HepG2 (cell line): ENCODE results near the gene CPED1. TPM values are rescaled to one million over a fixed set of nuclear protein-coding genes. Genes with fewer than 3 reads are reported as not detected.

ENCODE experiments used
- ATAC-seq: fragments of 200-7000 bp; cut with Tn5 transposase; 3 replicates; pipeline ENCODE4 v1.9.1; 2020; ENCODE audit warnings: mild to moderate bottlenecking, moderate library complexity
- BruUV-seq: library from RNA; stranded (reverse); fragments of 400-500 nt; replicated peaks from 2 replicates; lab custom pipeline; 2021; lab: Mats Ljungman, UMichigan
- CTCF ChIA-PET: fragments of 300-600 bp; formaldehyde crosslinking; extraction: SDS; loops from one replicate; lab custom pipeline; 2021; ENCODE audit warnings: low total read pairs, inconsistent platforms, low intra/inter-chr PET ratio; lab: Yijun Ruan, JAX
- POLR2A ChIA-PET: fragments of 350-600 bp; sonication (Branson Sonifier 250); formaldehyde crosslinking; loops from one replicate; lab custom pipeline; 2020; ENCODE audit warnings: antibody characterized with exemption, inconsistent platforms; lab: Yijun Ruan, JAX
- DNase-seq: peaks from one replicate; pipeline ENCODE4 v3.0.0-alpha.2; 2015; ENCODE audit warnings: low spot score
- FAIRE-seq: peaks from 3 replicates; lab custom pipeline; 2011; peaks lifted over from hg19 to GRCh38; lab: Jason Lieb, UNC
- H2AFZ ChIP-seq: one replicate; pipeline ENCODE4 v1.6.1; 2011; ENCODE audit warnings: low read length, inconsistent platforms
- H3K27ac ChIP-seq: fragments of 300-600 bp; 3 replicates; pipeline ENCODE4 v1.8.0; 2011; ENCODE audit warnings: mixed run types, mild to moderate bottlenecking, mixed read lengths, low read length, inconsistent platforms; ENCODE audit not compliant: insufficient read depth; ENCODE audit errors: extremely low read length
- H3K27me3 ChIP-seq, 2 experiments: fragments of 200-600 bp in 1 of 2; 2 replicates in 1 of 2; 3 replicates in 1 of 2; pipeline versions ENCODE4 v1.6.0 to v1.8.0; 2011; ENCODE audit warnings: low read length in 2 of 2, mild to moderate bottlenecking in 2 of 2, moderate library complexity in 2 of 2, inconsistent platforms in 1 of 2; ENCODE audit not compliant: insufficient read depth in 2 of 2, control insufficient read depth in 1 of 2
- H3K36me3 ChIP-seq, 2 experiments: fragments of 200-600 bp in 1 of 2; replicated peaks in 1 of 2; 2 replicates in 1 of 2; 3 replicates in 1 of 2; pipeline versions ENCODE4 v1.5.1 to v1.8.0; 2011; ENCODE audit warnings: low read length in 2 of 2, inconsistent platforms in 1 of 2; ENCODE audit not compliant: insufficient read depth in 2 of 2, control insufficient read depth in 1 of 2
- H3K4me1 ChIP-seq: 2 replicates; pipeline ENCODE4 v1.5.1; 2012; ENCODE audit warnings: low read length, inconsistent platforms; ENCODE audit not compliant: insufficient read depth
- H3K4me2 ChIP-seq: 2 replicates; pipeline ENCODE4 v1.6.0; 2011; ENCODE audit warnings: low read depth, low read length, inconsistent platforms
- H3K4me3 ChIP-seq, 3 experiments: fragments of 200-600 bp in 1 of 3; sonication (generic), shearing (Covaris generic) in 1 of 3; replicated peaks in 1 of 3; 2 replicates each; pipeline ENCODE4 v1.5.1; 2011 to 2016; ENCODE audit warnings: low read length in 3 of 3, inconsistent platforms in 2 of 3, low read depth in 2 of 3, mild to moderate bottlenecking in 2 of 3, control low read depth in 1 of 3, mixed read lengths in 1 of 3; ENCODE audit not compliant: insufficient read depth in 1 of 3
- H3K79me2 ChIP-seq: one replicate; pipeline ENCODE4 v1.6.1; 2011; ENCODE audit warnings: low read length, inconsistent platforms; ENCODE audit not compliant: insufficient read depth
- H3K9ac ChIP-seq: 2 replicates; pipeline ENCODE4 v1.6.0; 2011; ENCODE audit warnings: mild to moderate bottlenecking, low read depth, low read length, inconsistent platforms; ENCODE audit not compliant: insufficient read depth
- H3K9me3 ChIP-seq: 2 replicates; pipeline ENCODE4 v1.5.1; 2012; ENCODE audit warnings: mild to moderate bottlenecking, low read length
- H4K20me1 ChIP-seq: 2 replicates; pipeline ENCODE4 v1.6.0; 2011; ENCODE audit warnings: inconsistent platforms, mild to moderate bottlenecking, low read length, moderate library complexity; ENCODE audit not compliant: insufficient read depth
- DMAP1 ChIP-seq: IDR thresholded peaks from 2 replicates; pipeline ENCODE4 v1.6.1; 2016
- KDM2A ChIP-seq: sonication (generic); formaldehyde crosslinking; IDR thresholded peaks from 2 replicates; pipeline ENCODE4 v1.4.0; 2020; ENCODE audit warnings: low read depth, missing genetic modification reagents, borderline replicate concordance
- MAFF ChIP-seq: IDR thresholded peaks from 2 replicates; pipeline ENCODE4 v1.6.1; 2011; ENCODE audit warnings: low read depth, low read length, improper control_type of control experiment
- MAFK ChIP-seq, 2 experiments: IDR thresholded peaks in 1 of 2; conservative IDR thresholded peaks in 1 of 2; 2 replicates each; pipeline ENCODE4 v1.6.1; 2011; ENCODE audit warnings: improper control_type of control experiment in 2 of 2, low read length in 2 of 2
- SSRP1 ChIP-seq: IDR thresholded peaks from 2 replicates; pipeline ENCODE4 v1.6.1; 2016; ENCODE audit warnings: control low read depth
- TOPORS ChIP-seq: sonication (generic); formaldehyde crosslinking; IDR thresholded peaks from 2 replicates; pipeline ENCODE4 v1.8.0; 2023; ENCODE audit warnings: mild to moderate bottlenecking, missing genetic modification reagents
- ZMYM2 ChIP-seq: sonication (generic); formaldehyde crosslinking; IDR thresholded peaks from 2 replicates; pipeline ENCODE4 v1.8.0; 2022; ENCODE audit warnings: mild to moderate bottlenecking, missing genetic modification reagents
- ZNF510 ChIP-seq: sonication (generic); formaldehyde crosslinking; IDR thresholded peaks from 2 replicates; pipeline ENCODE4 v1.4.0; 2020; ENCODE audit warnings: low read depth, mild to moderate bottlenecking, missing genetic modification reagents
- ZNF879 ChIP-seq: sonication (generic); formaldehyde crosslinking; IDR thresholded peaks from 2 replicates; pipeline ENCODE4 v1.8.1; 2023; ENCODE audit warnings: missing genetic modification reagents
- WGBS: methylation state at CpG from one replicate; pipeline ENCODE4 v1.1.6; 2017; ENCODE audit warnings: low lambda C conversion rate; 5-methylcytosine and 5-hydroxymethylcytosine counted together
- in situ Hi-C: cut with HindIII; loops from 2 replicates; pipeline ENCODE4 v1.10.0; 2017; ENCODE audit warnings: low pct_unique_long_range_greater_than_20kb; ENCODE audit not compliant: extremely low pct_ligation_motif_present
- intact Hi-C: fragments of 100-400 bp; cut with micrococcal nuclease; formaldehyde crosslinking; loops from one replicate; pipeline ENCODE4 v1.10.0; 2022; ENCODE audit not compliant: unreplicated experiment
- polyA plus RNA-seq, 8 experiments: library from polyadenylated mRNA; depleted of rRNA in 3 of 8; stranded (reverse) in 7 of 8; unstranded in 1 of 8; fragments of >200 nt; fragmentation: Illumina TruSeq in 4 of 8; extraction: Trizol in 4 of 8; gene quantifications; 2 replicates each; pipeline versions ENCODE4 v1.2.1 to v1.2.3, GENCODE V29; 2011 to 2016; ENCODE audit warnings: low read depth in 4 of 8, missing spikeins in 1 of 8, mixed read lengths in 1 of 8; ENCODE audit not compliant: insufficient read depth in 1 of 8
- total RNA-seq, 5 experiments: library from RNA; depleted of rRNA; stranded (reverse); fragments of >200 nt; fragmentation: Illumina TruSeq; extraction: Trizol; gene quantifications; 2 replicates each; pipeline ENCODE4 v1.2.3, GENCODE V29; 2016; ENCODE audit warnings: low read depth in 1 of 5
- TF ChIP-seq, protein P1 (sequence below): sonication (generic); formaldehyde crosslinking; conservative IDR thresholded peaks from 2 replicates; pipeline ENCODE4 v1.8.0; 2022; ENCODE audit warnings: low read depth, missing genetic modification reagents
- TF ChIP-seq, protein P2 (sequence below): sonication (generic); formaldehyde crosslinking; IDR thresholded peaks from 2 replicates; pipeline ENCODE4 v1.4.0; 2020; ENCODE audit warnings: missing genetic modification reagents

Gene CPED1
- total and polyA plus RNA-seq, 2 of the 13 experiments (the other 11 are each of a cell fraction or from before 2014, with no cell fraction given): 11.5 to 27.0 TPM

DNA sequence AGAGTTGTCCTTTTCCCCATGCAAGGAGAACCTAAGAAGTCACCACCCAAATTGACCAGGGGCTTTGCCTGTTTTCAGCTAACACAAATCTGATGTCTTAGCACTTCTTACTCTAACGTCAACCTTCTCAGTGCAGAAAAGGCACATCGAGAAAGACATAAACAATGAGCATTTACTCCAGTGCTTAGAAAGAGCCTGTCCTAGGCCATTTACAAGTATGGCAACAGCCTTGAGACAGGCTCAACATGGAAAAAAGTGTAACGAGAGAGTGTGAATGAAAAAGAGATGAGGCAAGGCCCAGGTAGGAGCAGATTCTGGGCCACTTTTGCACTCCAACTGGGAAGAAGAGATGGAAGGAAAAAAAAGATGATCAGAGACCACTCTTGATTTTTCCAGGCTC is 54.4 kb downstream of the CPED1 start:
- ChIA-PET POLR2A (no interaction called here), CTCF (no interaction called here)
- Histone ChIP-seq H3K36me3 (no peaks in the 10 kb centered on the region), H3K4me1 (no peaks in the 10 kb centered on the region), H3K27ac (no peak overlapping the region), H3K27me3 (no peaks in the 10 kb centered on the region), H2AFZ (no peak overlapping the region), H3K4me3 (no peak overlapping the region), H3K9ac (no peak overlapping the region), H3K9me3 (no peaks in the 10 kb centered on the region), H4K20me1 (no peaks in the 10 kb centered on the region), H3K4me2 (no peak overlapping the region), H3K79me2 (no peaks in the 10 kb centered on the region)
- 0% methylated on average over 3 of the region's 3 CpGs for WGBS
- FAIRE-seq: no peak
- in situ Hi-C loops: no loop called here
- ATAC-seq: no peak
- intact Hi-C loops: no loop called here
- no peak for TF ChIP-seq ZMYM2
- no peak for DNase-seq
- BruUV-seq: no TSS peak

DNA sequence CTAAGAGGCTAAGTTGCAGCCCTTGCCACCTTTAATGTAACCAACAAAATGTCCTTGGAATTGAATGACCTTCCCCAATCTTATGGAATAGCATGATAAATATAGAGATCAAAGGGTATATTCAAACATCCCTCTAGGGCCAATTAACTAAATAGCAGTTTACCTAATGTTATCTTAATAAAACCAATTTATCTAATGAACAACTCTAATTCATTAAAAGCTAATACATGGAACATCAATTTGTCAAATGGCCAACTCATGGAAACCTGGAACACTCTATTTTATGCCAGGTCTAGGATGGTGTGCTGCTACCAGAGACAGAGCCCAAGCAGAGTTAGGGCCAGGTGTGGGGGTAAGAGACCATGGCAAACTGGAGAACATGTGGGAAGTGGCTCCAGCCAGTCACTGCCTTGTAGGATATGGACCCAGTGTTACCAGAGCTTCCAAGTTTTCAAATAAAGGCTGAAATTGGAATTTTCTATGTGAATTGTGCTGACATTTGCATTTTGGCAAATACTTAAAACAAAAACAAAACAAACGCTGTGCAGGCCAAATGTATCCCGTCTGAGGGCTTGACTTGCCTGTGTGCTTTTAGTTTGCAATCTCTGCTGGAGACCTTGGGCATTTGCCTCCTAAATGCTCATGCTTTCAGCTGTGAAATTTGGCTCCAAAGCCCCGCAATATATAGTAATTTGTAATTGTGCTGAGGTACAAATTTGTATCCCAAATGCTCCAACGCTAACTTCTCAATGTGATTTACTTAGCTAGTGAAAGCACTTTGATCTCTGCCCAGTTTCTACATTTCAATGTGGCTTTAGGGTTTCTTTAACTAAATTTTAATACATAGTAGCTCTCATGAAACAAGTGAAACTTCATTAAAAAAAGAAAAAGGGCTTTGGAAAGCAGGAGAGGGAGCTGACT is 55.1 kb downstream of the CPED1 start:
- in situ Hi-C loops: no loop called here
- Histone ChIP-seq H3K4me2 (no peak overlapping the region), H4K20me1 (no peaks in the 10 kb centered on the region), H3K4me3 (no peak overlapping the region), H3K27me3 (no peaks in the 10 kb centered on the region), H2AFZ (no peak overlapping the region), H3K79me2 (no peaks in the 10 kb centered on the region), H3K4me1 (no peaks in the 10 kb centered on the region), H3K27ac (no peak overlapping the region), H3K9me3 (no peaks in the 10 kb centered on the region)
- 15% methylated on average over 4 of the region's 4 CpGs for WGBS
- CTCF ChIA-PET: no interaction called here
- DNase-seq (no peak), ATAC-seq (no peak), FAIRE-seq (no peak)
- BruUV-seq: no TSS peak
- intact Hi-C loops: no loop called here
- POLR2A ChIA-PET: no interaction called here
- TF ChIP-seq, protein P1, sequence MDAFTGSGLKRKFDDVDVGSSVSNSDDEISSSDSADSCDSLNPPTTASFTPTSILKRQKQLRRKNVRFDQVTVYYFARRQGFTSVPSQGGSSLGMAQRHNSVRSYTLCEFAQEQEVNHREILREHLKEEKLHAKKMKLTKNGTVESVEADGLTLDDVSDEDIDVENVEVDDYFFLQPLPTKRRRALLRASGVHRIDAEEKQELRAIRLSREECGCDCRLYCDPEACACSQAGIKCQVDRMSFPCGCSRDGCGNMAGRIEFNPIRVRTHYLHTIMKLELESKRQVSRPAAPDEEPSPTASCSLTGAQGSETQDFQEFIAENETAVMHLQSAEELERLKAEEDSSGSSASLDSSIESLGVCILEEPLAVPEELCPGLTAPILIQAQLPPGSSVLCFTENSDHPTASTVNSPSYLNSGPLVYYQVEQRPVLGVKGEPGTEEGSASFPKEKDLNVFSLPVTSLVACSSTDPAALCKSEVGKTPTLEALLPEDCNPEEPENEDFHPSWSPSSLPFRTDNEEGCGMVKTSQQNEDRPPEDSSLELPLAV (CRISPR knock-in tag): no peak
- TF ChIP-seq ZNF879: no peak
- TF ChIP-seq TOPORS: no peak
- no peak for TF ChIP-seq SSRP1
- TF ChIP-seq, protein P2, sequence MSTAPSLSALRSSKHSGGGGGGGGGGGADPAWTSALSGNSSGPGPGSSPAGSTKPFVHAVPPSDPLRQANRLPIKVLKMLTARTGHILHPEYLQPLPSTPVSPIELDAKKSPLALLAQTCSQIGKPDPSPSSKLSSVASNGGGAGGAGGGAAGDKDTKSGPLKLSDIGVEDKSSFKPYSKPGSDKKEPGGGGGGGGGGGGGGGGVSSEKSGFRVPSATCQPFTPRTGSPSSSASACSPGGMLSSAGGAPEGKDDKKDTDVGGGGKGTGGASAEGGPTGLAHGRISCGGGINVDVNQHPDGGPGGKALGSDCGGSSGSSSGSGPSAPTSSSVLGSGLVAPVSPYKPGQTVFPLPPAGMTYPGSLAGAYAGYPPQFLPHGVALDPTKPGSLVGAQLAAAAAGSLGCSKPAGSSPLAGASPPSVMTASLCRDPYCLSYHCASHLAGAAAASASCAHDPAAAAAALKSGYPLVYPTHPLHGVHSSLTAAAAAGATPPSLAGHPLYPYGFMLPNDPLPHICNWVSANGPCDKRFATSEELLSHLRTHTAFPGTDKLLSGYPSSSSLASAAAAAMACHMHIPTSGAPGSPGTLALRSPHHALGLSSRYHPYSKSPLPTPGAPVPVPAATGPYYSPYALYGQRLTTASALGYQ: no peak
- no peak for TF ChIP-seq DMAP1 (CRISPR knock-in tag)
- TF ChIP-seq MAFK (conservative IDR thresholded peaks at IDR 0.05 in 1 of 2, IDR thresholded peaks at IDR 0.05 in 1 of 2; ENCODE audit: low read length in 2 of 2): peak; percentile 77 to 93
- peak; percentile 88 for TF ChIP-seq MAFF
- no peak for TF ChIP-seq ZNF510 (CRISPR knock-in tag)
- TF ChIP-seq KDM2A (CRISPR knock-in tag): no peak
- TF ChIP-seq, all 625 proteins: peak for 2
- Histone ChIP-seq H3K9ac (no peak overlapping the region), H3K36me3 (no peaks in the 10 kb centered on the region)
